Measurements from ENCODE around the gene CPNE9.

Gene CPNE9

GRCh38 chr3:9779075-9779593 lies 75.5 kb downstream of the CPNE9 start:
- Histone ChIP-seq H3K27me3 (no peaks in the 10 kb centered on the region), H3K4me3 (no peak overlapping the region), H3K36me3 (peaks cover 39 to 52% (median 40%) of the 10 kb centered on the region in 3 donors), H3K9me3 (no peaks in the 10 kb centered on the region), H3K4me1 (peaks cover 0 to 16% (median 3%) of the 10 kb centered on the region in 4 donors), H3K27ac (no peak overlapping the region)
- intact Hi-C loops (cut with DNase I; ENCODE audit: low total_unique reads) = no loop called here
- DNase-seq = no peak
- TF ChIP-seq, protein P1, sequence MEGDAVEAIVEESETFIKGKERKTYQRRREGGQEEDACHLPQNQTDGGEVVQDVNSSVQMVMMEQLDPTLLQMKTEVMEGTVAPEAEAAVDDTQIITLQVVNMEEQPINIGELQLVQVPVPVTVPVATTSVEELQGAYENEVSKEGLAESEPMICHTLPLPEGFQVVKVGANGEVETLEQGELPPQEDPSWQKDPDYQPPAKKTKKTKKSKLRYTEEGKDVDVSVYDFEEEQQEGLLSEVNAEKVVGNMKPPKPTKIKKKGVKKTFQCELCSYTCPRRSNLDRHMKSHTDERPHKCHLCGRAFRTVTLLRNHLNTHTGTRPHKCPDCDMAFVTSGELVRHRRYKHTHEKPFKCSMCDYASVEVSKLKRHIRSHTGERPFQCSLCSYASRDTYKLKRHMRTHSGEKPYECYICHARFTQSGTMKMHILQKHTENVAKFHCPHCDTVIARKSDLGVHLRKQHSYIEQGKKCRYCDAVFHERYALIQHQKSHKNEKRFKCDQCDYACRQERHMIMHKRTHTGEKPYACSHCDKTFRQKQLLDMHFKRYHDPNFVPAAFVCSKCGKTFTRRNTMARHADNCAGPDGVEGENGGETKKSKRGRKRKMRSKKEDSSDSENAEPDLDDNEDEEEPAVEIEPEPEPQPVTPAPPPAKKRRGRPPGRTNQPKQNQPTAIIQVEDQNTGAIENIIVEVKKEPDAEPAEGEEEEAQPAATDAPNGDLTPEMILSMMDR (IDR thresholded peaks at IDR 0.05) = no peak

All from tibial artery (tissue), 4 donors.